ENCODE measurements around the gene SLC35F6. TPM values are rescaled to one million over a fixed set of nuclear protein-coding genes. Genes with fewer than 3 reads are reported as not detected.

The SLC35F6 gene
- total RNA-seq, 1 donor from 2014 or later = 40.8 TPM

- intact Hi-C loops (cut with DNase I) = no loop called here
- Histone ChIP-seq H3K36me3 (no peaks in the 10 kb centered on the region), H3K27me3 (no peaks in the 10 kb centered on the region), H3K4me1 (peaks cover 18% of the 10 kb centered on the region), H3K9me3 (no peaks in the 10 kb centered on the region), H3K4me3 (no peak overlapping the region), H3K27ac (no peak overlapping the region)
- TF ChIP-seq CTCF (IDR thresholded peaks at IDR 0.05) (no peak), POLR2A (IDR thresholded peaks at IDR 0.05) (no peak), POLR2AphosphoS5 (IDR thresholded peaks at IDR 0.05; ENCODE audit: insufficient read depth in 1 of 2, low read depth in 1 of 2) (no peak)
- DNase-seq (ENCODE audit: extremely low spot score in 2 of 2) = no peak
Observed at GRCh38 chr2:26717362-26717761, 46.7 kb upstream of the SLC35F6 start.

GRCh38 chr2:26718949-26719686, 45.0 kb upstream of the SLC35F6 start:
- no peak for DNase-seq (ENCODE audit: extremely low spot score in 2 of 2)
- TF ChIP-seq POLR2A (IDR thresholded peaks at IDR 0.05) (no peak), CTCF (IDR thresholded peaks at IDR 0.05) (no peak), POLR2AphosphoS5 (IDR thresholded peaks at IDR 0.05; ENCODE audit: insufficient read depth in 1 of 2, low read depth in 1 of 2) (no peak)
- Histone ChIP-seq H3K27ac (no peak overlapping the region), H3K9me3 (no peaks in the 10 kb centered on the region), H3K4me3 (no peak overlapping the region), H3K4me1 (peaks cover 24% of the 10 kb centered on the region), H3K36me3 (no peaks in the 10 kb centered on the region), H3K27me3 (no peaks in the 10 kb centered on the region)
- intact Hi-C loops (cut with DNase I) = no loop called here

GRCh38 chr2:26720322-26721114, 43.6 kb upstream of the SLC35F6 start:
- Histone ChIP-seq H3K27me3 (no peaks in the 10 kb centered on the region), H3K4me1 (peaks cover 25% of the 10 kb centered on the region), H3K36me3 (no peaks in the 10 kb centered on the region), H3K27ac (peak overlapping the region; percentile 58), H3K4me3 (no peak overlapping the region), H3K9me3 (no peaks in the 10 kb centered on the region)
- DNase-seq (ENCODE audit: extremely low spot score in 2 of 2) = no peak
- TF ChIP-seq CTCF (IDR thresholded peaks at IDR 0.05) (no peak), POLR2A (IDR thresholded peaks at IDR 0.05) (no peak), POLR2AphosphoS5 (IDR thresholded peaks at IDR 0.05; ENCODE audit: insufficient read depth in 1 of 2, low read depth in 1 of 2) (peak; percentile 52 to 67)
- intact Hi-C loops (cut with DNase I) = no loop called here

- no peaks in the 10 kb centered on the region for H3K27me3 ChIP-seq
- H3K4me1 ChIP-seq = peaks cover 25% of the 10 kb centered on the region
- no peak for DNase-seq (ENCODE audit: extremely low spot score in 2 of 2)
- no peaks in the 10 kb centered on the region for H3K36me3 ChIP-seq
- H3K4me3 ChIP-seq = no peak overlapping the region
- TF ChIP-seq CTCF (IDR thresholded peaks at IDR 0.05) = no peak
- no peak for TF ChIP-seq POLR2AphosphoS5 (IDR thresholded peaks at IDR 0.05; ENCODE audit: insufficient read depth in 1 of 2, low read depth in 1 of 2)
- H3K9me3 ChIP-seq = no peaks in the 10 kb centered on the region
- intact Hi-C loops (cut with DNase I) = no loop called here
- peak overlapping the region; percentile 58 for H3K27ac ChIP-seq
Observed at GRCh38 chr2:26721115-26722032, 42.7 kb upstream of the SLC35F6 start.

Measured in vagina (tissue), 2 donors.